Pulmonary artery endothelial cell (primary cell): ENCODE data around the gene GPX4. TPM values are rescaled to one million over a fixed set of nuclear protein-coding genes. Genes with fewer than 3 reads are reported as not detected.

ENCODE experiments used
- DNase-seq: peaks from one replicate; pipeline ENCODE4 v3.0.0-alpha.2; 2011; ENCODE audit warnings: low read depth, low spot score
- total RNA-seq: library from RNA; depleted of rRNA; stranded (reverse); fragments of >200 nt; gene quantifications from 2 replicates; pipeline ENCODE4 v1.2.3, GENCODE V29; 2014

Gene GPX4
- total RNA-seq, 1 donor from 2014 or later: 410 TPM

DNA sequence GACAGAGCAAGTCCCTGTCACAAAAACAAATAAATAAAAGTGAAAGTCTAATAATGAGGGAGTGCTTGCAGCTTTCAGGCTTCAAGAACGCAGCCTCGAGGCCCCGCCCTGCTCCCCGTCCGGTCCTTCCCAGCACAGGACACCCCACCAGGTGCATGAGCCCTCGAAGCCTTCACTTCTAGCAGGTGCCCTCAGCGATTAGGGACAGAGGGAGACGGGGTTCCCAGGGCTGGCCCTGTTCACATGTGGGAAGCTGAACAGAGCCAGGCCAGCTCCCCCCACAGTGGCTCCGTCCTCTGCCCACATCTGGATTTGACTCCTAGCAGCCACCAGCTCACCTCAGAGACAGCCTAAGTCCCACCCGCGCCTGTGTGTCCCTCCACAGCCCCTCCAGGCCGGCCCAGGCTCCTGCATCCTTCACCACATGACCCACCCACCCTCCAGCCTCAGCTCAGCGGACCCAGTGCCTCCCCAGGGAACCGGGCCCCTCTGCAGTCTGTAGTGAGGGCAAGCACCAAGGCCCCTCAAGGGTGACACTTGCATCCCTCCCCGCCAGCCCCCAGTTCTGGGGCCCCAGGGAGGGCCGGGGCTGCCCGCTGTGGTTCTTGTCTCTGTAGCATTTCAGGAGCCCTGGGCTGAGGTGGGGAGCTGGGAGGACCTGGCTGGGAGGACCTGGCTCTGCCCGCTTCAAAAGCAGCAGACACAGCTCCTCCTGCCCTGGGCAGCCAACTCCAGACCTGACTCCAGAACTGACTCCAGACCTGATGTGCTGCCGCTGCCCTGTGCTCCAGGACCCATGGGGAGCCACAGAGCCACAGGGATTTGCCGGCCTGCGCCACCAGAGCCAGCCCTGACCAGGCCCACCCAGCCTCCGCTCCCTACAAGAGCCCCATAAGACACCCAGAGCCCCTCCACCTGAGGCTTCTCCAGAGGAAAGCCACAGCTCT lies 27.2 kb downstream of the GPX4 start:
- no peak for DNase-seq

DNA sequence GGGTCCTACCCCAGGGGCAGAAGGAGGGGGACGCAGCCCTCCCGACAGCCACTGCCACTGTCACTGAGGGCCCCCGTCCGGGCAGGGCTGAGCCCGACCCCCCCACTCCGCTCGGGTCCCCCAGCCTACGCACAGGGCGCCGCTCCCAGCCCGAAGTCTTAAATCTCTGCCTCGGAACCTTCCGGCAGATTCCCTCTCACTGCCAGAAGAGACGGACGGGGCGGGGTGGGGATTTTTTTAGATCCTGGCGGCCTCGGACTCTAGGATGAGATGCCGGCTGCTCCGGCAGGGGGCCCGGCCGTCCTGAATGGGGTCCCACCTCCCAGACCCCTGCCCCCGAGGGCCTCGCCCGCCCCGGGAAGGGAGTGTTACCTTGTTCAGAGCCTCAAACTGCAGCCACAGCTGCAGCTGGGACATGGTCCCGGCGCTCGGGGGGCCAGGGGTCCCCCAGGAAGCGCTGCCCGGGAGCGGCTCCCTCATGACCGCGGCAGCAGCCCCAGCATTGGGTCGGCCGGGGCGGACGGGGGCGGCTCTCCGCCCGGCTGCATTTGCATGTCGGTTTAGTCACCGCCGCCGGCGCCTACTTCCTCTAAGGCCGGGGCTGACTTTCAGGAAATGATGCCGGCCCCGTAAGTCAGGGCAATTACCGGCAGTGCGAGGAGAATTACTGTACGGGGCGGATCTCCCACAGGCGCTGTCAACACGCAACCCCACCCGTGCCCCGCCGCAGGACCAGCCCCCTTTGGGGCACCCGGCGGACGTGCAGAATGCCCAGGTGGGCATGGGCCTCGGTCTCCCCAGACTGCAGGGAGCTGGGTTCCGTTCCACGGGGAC lies 28.1 kb downstream of the GPX4 start:
- peak; percentile 82 for DNase-seq

DNA sequence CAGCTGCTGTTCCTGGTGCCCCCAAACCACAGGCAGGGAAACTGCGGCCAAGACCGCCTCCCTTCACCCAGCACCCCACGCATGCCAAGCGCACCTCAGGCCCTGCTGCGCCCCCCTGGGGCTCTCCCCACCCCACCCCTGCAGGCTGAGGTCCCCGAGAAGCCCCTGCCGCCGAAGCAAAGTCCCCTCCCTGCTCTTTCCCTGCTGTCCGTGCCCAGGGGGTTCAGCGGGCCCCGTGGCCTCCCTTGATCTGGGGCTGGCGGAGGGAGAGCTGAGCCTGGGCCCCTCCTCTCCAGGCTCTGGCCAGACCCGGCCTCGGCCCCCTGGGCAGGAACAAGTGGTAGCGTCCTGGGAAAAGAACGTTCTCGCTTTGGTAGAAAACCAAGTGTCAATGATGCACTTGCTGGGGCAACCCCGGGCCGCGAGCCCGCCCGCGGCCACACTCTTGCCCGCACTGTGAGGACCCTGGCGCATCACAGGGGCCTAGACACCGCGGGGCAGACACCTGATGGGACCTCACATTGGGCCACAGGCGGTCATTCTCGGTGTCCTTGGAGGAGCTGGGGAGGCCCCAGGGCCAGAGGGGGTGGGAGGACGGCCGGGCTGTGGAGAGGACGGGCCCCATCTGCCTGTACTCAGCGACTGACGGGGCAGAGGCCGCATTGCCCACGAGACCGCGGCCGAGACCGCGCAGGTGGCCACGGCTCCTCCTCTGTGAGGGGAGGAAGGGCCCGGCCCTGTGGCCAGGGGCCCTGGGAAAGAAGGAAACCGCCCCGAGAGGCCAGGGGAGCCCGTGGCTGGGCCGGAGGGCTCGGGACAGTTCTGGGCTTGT lies 29.0 kb downstream of the GPX4 start:
- DNase-seq: no peak

DNA sequence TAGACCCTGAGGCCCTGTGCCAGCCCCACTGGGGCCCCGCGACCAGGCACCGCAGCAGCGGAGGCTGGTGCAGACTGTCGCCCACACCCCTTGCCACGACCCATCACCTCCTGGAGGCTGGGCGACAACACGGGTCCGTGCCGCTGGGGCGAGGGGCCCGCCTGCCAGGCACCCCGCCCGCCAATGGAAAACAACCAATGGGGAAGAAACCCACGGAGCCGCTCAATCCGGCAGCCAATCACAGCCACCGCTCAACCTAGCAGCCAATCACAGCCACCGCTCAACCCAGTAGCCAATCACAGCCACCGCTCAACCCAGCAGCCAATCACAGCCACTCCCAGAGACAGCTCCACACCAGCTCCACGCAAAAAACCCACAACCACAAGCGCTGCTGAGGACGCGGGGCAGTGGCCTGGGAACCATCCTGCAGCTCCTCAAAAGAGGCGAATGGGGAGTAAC lies 29.7 kb downstream of the GPX4 start:
- DNase-seq: no peak

DNA sequence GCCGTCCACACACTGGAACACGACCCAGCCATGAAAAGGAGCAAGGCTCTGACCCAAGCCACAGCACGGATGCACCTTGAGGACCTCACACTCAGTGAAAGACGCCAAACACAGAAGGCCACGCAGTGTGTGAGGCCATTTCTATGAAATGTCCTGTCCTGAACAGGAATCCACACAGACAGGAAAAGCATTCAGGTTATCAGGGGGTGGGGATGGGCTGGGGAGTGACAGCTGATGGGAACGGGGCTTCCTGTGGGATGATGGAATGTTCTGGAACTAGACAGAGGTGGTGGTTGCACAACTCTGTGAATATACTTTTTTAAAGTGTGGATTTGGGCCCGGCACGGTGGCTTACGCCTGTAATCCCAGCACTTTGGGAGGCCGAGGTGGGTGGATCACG lies 30.6 kb downstream of the GPX4 start:
- DNase-seq: no peak

DNA sequence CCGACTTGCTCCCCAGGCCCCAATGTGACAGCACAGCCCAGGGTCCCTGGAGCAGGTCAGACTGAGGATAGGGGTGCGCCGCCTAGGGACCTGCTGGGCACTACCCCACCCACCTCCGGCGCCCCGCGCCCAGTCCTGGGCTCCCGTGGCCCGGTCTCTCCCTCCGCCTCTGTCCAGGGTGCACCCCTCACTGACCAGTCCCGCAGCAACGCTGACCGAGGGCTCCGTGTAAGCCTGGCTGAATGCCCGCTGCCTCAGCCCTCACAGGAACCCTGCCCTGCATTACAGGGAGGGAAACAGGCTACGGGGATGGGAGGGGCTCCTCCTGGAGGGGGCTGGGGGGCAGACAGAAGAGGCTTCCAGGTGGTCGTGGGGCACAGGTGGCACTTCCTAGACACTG lies 31.7 kb downstream of the GPX4 start:
- no peak for DNase-seq

DNA sequence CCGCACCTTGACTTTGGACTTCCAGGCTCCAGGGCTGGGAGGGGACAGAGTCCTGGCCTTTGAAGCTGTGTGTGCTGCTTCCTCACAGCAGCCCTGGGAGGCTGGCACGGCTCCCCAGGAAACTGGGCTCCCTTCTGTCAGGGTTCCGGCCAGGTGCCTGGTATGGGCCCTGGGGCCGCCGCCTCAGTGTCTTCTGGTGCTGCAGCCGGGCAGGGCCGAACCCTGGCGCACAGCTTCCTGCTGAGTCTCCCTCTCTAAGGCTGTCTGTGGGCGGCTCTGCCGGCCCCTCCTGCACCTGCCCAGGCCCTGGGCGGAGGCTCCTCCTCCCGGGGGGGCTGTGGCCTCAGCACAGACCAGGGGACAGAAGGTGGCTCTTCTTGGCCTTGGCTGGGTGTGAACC lies 32.4 kb downstream of the GPX4 start:
- DNase-seq: no peak

DNA sequence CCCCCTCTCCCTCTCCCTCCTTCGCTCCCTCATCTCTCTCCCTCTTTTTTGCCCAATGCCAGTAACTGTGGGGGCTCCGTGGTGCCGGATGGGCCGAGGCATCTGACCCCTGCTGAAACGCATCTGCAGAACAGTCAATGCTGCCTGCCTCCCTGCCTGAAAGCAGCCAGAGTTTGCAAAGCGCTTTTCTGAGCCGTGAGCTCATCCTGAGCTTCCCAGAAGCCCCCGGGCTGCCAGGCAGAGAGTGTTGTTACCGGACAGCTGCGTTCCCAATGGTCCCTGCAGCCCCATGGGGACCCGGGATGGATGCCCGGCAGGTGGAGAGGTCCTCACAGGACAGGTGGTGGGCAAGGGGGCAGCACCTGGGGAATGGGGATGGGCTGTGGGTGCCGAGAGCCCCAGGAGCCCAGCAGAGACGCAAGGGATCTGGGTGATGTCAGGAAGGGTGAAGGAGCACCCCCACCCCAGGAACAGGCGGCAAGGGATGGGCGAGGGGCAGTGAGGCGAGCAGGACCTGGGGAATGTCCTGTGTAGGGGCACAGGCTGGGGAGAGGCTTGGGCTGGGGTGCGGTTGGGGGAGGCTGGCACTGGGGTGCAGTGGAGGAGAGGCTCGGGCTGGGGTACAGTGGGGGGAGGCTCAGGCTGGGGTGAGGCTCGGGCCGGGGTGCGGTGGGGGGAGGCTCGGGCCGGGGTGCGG lies 33.0 kb downstream of the GPX4 start:
- no peak for DNase-seq

DNA sequence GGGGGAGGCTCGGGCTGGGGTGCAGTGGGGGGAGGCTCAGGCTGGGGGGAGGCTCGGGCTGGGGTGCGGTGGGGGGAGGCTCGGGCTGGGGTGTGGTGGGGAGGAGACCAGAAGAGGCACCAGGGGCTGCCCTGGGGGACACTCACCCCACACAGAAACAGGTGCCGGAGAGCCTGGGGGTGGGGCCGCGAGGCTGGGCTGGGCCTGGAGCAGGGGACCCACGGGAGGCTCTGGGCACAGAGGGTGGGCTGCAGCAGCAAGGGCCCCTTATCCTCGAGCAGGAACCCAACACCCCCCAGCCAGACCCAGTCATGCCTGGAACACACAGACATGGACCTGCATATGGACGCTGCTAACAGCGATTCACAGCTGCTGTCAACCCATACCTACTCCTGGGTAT lies 34.3 kb downstream of the GPX4 start:
- DNase-seq: no peak

DNA sequence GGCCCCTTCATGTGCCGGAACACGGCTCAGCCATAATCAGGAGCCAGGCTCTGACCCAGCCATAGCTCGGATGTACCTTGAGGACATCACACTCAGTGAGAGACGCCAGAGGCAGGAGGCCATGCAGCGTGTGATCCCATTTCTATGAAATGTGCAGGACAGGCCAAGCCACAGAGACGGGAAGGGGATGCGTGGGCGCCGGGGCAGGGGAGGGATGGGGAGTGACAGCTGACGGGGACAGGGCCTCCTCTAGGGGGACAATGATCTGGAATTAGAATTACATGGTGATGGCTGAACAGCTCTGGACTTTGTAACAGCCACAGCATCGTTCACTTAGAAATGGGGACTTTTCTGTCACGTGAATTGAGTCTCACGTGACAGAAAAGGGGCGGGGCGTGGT lies 35.3 kb downstream of the GPX4 start:
- DNase-seq: no peak

DNA sequence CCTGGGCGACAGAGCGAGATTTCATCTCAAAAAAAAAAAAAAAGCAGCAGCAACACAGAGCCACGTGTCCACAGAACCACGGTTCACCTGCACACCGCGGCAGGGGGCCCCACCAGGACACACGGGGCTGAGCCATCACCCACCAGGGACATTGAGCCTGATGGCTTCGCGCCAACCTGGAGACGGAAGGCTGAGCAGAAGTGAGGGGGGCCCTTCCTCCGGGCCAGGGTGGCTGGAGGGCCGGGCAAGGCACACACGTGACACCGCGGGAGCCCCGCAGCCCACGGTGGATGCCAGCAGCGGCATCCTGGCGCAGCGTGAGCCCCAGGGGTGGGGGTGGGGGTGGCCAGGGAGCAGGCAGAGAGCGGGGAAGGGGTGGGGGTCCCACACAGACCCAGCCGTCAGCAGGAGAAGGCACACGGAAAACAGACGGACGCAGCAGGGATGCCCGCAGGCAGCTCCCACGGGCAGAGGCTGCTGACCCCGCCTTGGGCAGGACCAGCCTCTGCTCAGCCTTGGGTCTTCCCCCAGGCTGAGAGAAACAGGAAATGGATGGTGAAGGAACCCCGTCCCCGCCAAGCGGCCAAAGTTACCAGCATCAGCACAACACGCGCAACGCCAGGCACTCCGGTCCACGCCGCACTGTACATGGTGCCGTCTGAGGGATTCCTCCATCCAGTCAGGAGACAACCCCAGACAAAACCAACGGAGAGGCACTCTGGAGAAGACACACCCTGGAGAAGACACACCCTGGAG lies 36.7 kb downstream of the GPX4 start:
- no peak for DNase-seq

DNA sequence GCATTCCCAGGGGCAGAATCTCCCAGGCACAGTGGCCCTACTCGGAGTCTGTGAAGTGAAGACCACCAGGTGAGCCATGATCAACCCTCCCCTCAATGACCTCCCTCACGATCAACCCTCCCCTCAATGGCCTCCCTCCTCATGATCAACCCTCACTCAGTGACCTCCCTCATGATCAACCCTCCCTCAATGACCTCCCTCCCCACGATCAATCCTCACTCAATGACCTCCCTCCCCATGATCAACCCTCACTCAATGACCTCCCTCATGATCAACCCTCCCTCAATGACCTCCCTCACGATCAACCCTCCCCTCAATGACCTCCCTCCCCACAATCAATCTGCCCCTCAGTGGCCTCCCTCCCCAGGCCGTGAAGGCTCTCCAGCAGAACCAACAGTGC lies 38.1 kb downstream of the GPX4 start:
- no peak for DNase-seq

DNA sequence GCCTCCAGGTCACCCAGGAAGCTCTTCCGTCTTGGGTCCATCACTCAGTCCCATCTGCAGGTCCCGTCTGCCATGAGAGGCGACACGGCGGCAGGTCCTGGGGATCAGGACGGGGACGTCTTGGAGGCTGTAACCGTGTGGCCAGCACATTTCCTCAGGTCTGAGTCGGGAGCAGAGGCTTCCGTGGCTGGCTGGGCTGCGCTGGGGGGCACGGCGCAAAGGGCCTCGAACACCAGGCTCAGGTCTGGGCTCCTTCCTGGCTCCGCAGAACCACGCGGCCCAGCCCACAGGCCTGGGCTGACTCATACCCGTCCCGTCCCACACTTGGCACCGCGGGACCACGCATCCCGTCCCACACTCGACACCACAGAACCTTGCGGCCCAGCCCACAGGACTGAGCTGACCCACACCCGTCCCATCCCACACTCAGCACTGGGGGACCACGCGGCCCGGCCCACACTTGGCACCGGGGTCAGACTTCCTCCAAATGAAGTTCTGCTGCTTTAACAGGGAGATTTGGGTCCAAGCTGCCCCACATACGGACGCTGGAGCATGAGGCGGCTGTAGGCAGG lies 40.1 kb downstream of the GPX4 start:
- no peak for DNase-seq

DNA sequence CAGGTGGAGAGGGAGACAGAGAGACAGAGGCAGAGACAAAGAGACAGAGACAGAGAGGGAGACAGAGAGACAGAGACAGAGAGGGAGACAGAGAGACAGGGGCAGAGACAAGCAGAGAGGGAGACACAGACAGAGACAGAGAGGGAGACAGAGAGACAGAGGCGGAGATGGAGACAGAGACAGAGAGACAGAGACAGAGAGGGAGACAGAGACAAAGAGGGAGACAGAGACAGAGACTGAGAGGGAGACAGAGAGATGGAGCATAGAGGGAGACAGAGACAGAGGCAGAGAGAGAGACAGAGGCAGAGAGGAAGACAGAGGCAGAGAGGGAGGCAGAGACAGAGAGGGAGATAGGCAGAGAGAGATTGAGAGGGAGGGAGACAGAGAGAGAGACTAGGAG lies 40.9 kb downstream of the GPX4 start:
- DNase-seq: no peak

DNA sequence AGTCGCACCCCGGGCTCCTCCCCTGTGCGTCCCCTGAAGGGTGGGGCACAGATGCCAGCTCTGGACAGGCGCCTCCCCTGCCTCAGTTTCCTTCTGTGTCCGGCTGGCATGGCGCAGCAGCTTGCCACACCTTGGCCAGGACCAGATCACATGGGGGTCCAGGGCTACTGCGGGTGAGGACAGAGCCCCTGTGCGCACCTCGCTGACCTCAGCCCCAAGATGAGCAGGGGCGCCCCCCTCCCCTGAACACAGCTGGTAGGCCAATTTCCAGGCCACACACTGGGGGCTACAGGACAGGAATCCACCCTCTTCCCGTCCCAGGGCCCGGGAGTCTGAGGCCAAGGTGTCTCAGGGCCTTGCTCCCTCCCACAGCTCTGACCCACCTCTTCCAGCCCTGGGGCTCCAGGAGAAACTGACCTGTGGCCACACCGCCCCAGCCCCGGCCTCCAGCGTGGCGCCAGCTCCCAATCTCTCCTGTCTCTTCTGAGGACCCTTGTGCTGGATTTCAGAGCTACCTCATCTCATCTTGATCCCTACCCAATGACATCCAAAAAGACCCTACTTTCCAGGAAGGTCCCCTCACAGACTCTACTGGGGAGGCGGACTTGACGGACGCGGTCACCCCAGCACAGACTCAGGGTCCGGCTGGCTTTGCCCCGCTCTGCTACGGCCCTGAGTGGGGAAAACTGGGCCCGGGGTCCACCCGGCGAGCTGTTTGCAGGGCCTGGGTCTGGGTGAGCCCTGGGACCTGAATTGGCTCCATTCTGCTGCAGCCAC lies 42.0 kb downstream of the GPX4 start:
- DNase-seq: no peak

DNA sequence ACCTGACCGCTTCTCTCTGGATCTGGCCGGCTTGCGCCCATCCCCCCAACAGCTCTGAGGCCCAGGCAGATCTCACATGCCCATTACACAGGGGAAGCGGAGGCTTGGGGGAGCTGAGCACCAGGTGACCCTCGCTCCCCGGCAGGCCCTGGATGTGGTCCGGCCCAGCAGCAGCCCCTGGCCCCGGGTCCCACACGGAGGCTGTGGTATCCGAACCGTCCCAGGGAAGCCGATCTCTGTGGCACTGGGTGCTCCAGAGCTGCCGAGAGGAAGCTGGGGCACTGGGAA lies 42.6 kb downstream of the GPX4 start:
- no peak for DNase-seq

DNA sequence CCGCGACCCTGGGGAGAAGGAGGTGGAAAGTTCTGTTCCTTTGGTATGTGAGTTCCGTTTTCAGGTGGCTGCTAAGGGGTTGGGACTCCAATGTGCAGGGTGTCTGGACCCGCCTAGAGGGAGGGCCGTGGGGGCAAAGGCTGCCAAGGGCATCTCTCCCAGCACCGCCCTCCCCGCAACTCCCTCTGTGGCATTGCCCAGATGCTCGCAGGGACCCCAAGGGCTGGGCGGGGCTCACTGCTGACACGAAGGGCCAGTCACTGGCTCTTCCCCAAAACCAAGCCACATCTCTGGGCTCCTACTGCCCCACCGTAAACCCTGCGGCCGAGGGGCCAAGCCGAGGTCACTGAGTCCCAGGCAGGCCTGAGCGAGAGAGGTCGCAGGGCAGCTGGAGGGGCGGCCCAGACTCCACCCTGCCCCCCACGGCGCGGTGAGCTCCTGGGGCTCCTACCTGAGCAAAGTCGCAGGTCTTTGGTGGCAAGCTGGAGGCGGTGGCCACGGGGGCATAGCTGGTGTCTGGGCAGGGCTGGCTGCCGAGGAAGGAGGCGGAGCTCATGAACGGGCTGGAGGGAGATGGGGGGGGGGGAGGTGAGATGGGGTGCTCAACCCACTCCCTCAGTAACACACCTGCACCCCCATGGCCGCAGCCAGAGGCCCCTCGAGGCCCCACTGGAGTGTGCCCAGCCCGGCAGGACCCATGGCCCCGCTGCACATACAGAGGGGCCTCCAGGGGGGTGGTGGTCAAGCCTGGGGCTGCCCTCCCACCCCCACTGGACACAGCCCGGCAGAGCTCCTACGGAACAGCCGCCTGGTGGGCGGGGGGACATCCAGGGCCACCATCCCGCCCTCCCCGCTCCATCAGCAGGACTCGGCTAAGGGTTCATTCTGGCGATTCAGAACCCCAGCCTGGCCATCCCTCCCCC lies 43.3 kb downstream of the GPX4 start:
- no peak for DNase-seq

DNA sequence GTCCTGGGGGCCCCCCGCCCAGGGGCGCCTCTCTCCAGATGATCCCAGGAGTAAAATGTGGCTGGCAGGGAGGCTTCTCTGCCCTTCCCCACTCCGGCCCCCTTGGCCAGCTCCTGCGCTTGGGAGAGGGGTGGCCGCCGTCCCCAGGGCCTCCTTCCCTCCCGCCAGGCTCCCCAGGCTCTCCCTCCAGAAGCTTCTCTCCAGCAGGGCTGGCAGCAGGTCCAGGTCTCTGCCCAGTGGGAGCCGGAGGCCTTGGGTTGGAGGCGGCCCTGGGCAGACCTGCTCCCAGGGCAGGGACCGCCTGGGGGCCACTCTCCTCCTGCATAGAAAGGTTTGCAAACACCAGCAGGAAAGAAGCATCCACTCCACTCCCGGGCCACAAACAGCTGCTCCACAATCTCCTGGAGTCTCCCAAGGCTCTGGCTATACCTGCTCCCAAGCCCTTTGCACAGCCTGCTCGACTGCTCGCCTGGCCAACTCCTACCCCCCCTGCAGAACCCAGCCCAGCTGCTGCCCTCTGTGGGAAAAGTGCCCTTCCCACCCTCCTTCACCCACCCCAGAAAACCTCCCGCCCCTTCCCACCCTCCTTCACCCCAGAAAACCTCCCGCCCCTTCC lies 44.2 kb downstream of the GPX4 start:
- DNase-seq: no peak
